Central memory CD8-positive, alpha-beta T cell (primary cell): ENCODE measurements around the gene IL19.

Experiments used
- ATAC-seq: fragments of 150-1000 bp; cut with Tn5 transposase; replicated peaks from 2 replicates; pipeline ENCODE4 v1.10.0; 2022; ENCODE audit warnings: mild to moderate bottlenecking, moderate FRiP score, moderate number of reproducible peaks; ENCODE audit not compliant: poor library complexity, severe bottlenecking; ENCODE audit errors: extremely low read depth
- DNase-seq, 2 donors: peaks; one replicate each; pipeline ENCODE4 v3.0.0; 2021; ENCODE audit warnings: low spot score in 2 of 2
- H3K27ac Mint-ChIP-seq: one replicate; pipeline ENCODE4 v1.8.0; 2022; ENCODE audit warnings: low read depth, mild to moderate bottlenecking, moderate library complexity, mixed read lengths
- H3K27me3 Mint-ChIP-seq: one replicate; pipeline ENCODE4 v1.8.0; 2022; ENCODE audit warnings: mixed read lengths
- H3K36me3 Mint-ChIP-seq: one replicate; pipeline ENCODE4 v1.8.0; 2022; ENCODE audit warnings: mild to moderate bottlenecking, moderate library complexity, mixed read lengths; ENCODE audit not compliant: insufficient read depth
- H3K4me1 Mint-ChIP-seq: one replicate; pipeline ENCODE4 v1.8.0; 2022; ENCODE audit warnings: mixed read lengths
- H3K4me3 Mint-ChIP-seq: one replicate; pipeline ENCODE4 v1.8.0; 2022; ENCODE audit warnings: mild to moderate bottlenecking, moderate library complexity, mixed read lengths
- H3K9me3 Mint-ChIP-seq: one replicate; pipeline ENCODE4 v1.8.0; 2022; ENCODE audit warnings: mixed read lengths

Gene IL19

GRCh38 chr1:206891412-206891811, 120.8 kb downstream of the IL19 start:
- no peaks in the 10 kb centered on the region for H3K9me3 Mint-ChIP-seq
- no peak overlapping the region for H3K4me3 Mint-ChIP-seq
- no peak for DNase-seq
- peaks cover 42% of the 10 kb centered on the region for H3K27me3 Mint-ChIP-seq
- no peak for ATAC-seq
- peaks cover 12% of the 10 kb centered on the region for H3K4me1 Mint-ChIP-seq
- H3K36me3 Mint-ChIP-seq, result no peaks in the 10 kb centered on the region
- H3K27ac Mint-ChIP-seq, result no peak overlapping the region
